Pancreas (tissue), 10 donors: ENCODE measurements around the gene ZKSCAN1. TPM values are rescaled to one million over a fixed set of nuclear protein-coding genes. Genes with fewer than 3 reads are reported as not detected.
"Not testable (repeated sequence)": the region's sequence is repeated elsewhere in the genome, so short reads cannot be mapped to it uniquely, and the experiment has no call there.

Experiments
- ATAC-seq, 4 donors: fragments of 200-7000 bp; cut with Tn5 transposase; one replicate each; pipeline versions ENCODE4 v1.8.0 to v1.9.1; 2020; ENCODE audit warnings: mild to moderate bottlenecking in 4 of 4, moderate library complexity in 4 of 4
- DNase-seq, 6 donors: peaks; one replicate each; pipeline ENCODE4 v3.0.0-alpha.2; 2020
- FAIRE-seq: peaks from 2 replicates; lab custom pipeline; 2012; peaks lifted over from hg19 to GRCh38; lab: Jason Lieb, UNC
- H3K27ac ChIP-seq, 4 donors: fragments of 200-600 bp; sonication (generic); 1 replicate in 3 of 4; 2 replicates in 1 of 4; pipeline versions ENCODE4 v1.5.0 to v1.8.0; 2020
- H3K27me3 ChIP-seq, 4 donors: fragments of 200-600 bp; one replicate each; pipeline ENCODE4 v1.8.0; 2021
- H3K36me3 ChIP-seq, 3 donors: fragments of 200-600 bp; sonication (generic) in 1 of 3; one replicate each; pipeline versions ENCODE4 v1.5.0 to v1.8.0; 2020 to 2021
- H3K4me1 ChIP-seq, 3 donors: fragments of 200-600 bp; one replicate each; pipeline ENCODE4 v1.8.0; 2021
- H3K4me3 ChIP-seq, 4 donors: fragments of 200-600 bp; sonication (generic) in 2 of 4; one replicate each; pipeline versions ENCODE4 v1.5.0 to v1.8.0; 2020 to 2021
- H3K9me3 ChIP-seq, 4 donors: fragments of 200-600 bp; one replicate each; pipeline ENCODE4 v1.8.0; 2021
- WGBS, 2 donors: extraction: QIAGEN DNeasy Blood & Tissue Kit; methylation state at CpG; one replicate each; pipeline ENCODE4 v1.1.7; 2013; 5-methylcytosine and 5-hydroxymethylcytosine counted together
- intact Hi-C, 3 donors: fragments of 100-400 bp; cut with DNase I; formaldehyde crosslinking; loops; one replicate each; pipeline versions ENCODE4 v1.11.1 to v1.14.2; 2022
- polyA plus RNA-seq, 2 donors: library from polyadenylated mRNA; stranded (reverse); fragments of 200-250 nt; gene quantifications; one replicate each; pipeline ENCODE4 v1.2.3, GENCODE V29; 2013
- total RNA-seq, 6 donors: library from RNA; stranded (reverse); fragmentation: NEBNext Ultra II Directional in 4 of 6; extraction: Animal tissue kit (Norgen Biotek cat#: 25700) in 4 of 6; gene quantifications; one replicate each; pipeline versions ENCODE4 v1.2.1 to v1.2.4, GENCODE V29; 2021 to 2023
- TF ChIP-seq, protein P1 (sequence below), 4 donors: fragments of 200-600 bp; sonication (generic) in 3 of 4; IDR thresholded peaks; one replicate each; pipeline versions ENCODE4 v1.5.0 to v1.8.0; 2021; ENCODE audit warnings: antibody characterized with exemption in 4 of 4
- donor health status: healthy with polysubstance abuse.
- donor health status: DM: no; HTN: no; CAD: no; lungs with moderate emphysema.
- donor health status: DM: no; HTN: no; CAD: no.
- donor health status: control.
- donor health status: control.
- donor health status: Bipolar disorder and iron deficiency.
- donor health status: DM: yes; HTN: yes; CAD: no.
- donor health status: DM: no; HTN: no; CAD: no.
- donor health status: DM: no; HTN: no; CAD: no.
- donor health status: DM: yes; HTN: yes; CAD: no.

The ZKSCAN1 gene
- total and polyA plus RNA-seq, 8 donors = 24.2 to 86.0 (median 61.7) TPM

DNA sequence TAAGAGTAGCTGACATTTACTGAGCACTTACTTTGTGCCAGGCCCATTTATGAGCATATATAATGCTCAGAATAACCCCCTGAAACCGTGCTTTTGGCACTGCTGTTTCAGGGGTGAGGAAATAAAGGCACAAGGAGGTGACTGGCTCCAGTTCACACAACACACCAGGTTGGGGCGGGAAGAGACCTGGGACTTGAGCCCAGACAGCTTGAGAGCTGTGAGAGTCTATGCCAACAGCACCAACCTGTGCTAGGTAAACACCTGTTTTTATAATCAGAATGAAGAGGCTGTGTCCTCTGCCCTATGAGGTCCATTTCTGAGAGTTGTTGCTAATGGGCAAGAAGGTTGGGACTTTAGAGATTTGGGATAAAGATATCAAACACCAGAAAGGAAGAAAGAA is 30.8 kb upstream of the ZKSCAN1 start:
- Histone ChIP-seq H3K4me3 (no peak overlapping the region), H3K27ac (no peak overlapping the region), H3K9me3 (no peaks in the 10 kb centered on the region), H3K4me1 (no peaks in the 10 kb centered on the region), H3K36me3 (no peaks in the 10 kb centered on the region), H3K27me3 (no peaks in the 10 kb centered on the region)
- DNase-seq (no peak), ATAC-seq (no peak), FAIRE-seq (no peak)
- TF ChIP-seq, protein P1, sequence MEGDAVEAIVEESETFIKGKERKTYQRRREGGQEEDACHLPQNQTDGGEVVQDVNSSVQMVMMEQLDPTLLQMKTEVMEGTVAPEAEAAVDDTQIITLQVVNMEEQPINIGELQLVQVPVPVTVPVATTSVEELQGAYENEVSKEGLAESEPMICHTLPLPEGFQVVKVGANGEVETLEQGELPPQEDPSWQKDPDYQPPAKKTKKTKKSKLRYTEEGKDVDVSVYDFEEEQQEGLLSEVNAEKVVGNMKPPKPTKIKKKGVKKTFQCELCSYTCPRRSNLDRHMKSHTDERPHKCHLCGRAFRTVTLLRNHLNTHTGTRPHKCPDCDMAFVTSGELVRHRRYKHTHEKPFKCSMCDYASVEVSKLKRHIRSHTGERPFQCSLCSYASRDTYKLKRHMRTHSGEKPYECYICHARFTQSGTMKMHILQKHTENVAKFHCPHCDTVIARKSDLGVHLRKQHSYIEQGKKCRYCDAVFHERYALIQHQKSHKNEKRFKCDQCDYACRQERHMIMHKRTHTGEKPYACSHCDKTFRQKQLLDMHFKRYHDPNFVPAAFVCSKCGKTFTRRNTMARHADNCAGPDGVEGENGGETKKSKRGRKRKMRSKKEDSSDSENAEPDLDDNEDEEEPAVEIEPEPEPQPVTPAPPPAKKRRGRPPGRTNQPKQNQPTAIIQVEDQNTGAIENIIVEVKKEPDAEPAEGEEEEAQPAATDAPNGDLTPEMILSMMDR (IDR thresholded peaks at IDR 0.05) = no peak
- WGBS, 2 donors = 36 to 38% methylated on average over 2 of the region's 2 CpGs
- intact Hi-C loops = loop anchor here in 1 of 3 donors (10.0 kb wide), 1 partner anchor 60 kb away; the partner anchor contains the start of gene GJC3

DNA sequence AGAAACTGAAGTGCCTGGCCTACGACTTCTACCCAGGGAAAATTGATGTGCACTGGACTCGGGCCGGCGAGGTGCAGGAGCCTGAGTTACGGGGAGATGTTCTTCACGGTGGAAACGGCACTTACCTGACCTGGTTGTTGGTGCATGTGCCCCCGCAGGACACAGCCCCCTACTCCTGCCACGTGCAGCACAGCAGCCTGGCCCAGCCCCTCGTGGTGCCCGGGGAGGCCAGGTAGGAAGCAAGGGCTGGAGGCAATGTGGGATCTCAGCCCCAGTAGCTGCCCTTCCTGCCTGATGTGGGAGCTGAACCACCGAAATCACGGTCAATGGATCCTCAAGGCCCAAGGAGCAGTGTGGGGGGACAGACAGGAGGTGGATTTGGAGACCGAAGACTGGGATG is 28.1 kb upstream of the ZKSCAN1 start:
- ATAC-seq, H3K27me3 ChIP-seq, H3K36me3 ChIP-seq, H3K4me3 ChIP-seq, H3K4me1 ChIP-seq, H3K27ac ChIP-seq, H3K9me3 ChIP-seq, FAIRE-seq: not testable (repeated sequence)
- DNase-seq = peak in 1 of 6 donors; percentile 24
- 63 to 71% methylated on average over 13 to 14 of the region's 14 CpGs for WGBS, 2 donors
- intact Hi-C loops = loop anchor here in 1 of 3 donors (10.0 kb wide), 1 partner anchor 63 kb away; the partner anchor contains the start of gene GJC3

DNA sequence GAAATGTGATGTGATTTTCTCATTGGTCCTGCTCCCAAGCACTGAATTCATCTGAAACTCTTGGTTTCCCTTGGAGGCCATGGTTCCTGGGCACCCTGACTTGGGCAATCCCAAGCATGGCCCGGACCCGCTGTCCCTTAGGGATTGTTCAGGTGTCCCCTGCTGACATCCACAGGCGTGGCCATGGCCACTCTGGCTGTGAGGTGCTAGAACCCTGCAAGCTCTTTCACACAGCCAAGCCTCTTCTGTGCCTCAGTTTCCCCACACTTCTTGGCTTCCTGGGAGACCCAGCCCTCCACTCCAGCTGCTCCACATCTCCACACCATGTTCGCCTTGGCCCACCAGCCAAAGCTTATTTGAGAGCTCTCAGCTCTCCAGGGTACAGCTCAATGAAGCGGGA is 27.6 kb upstream of the ZKSCAN1 start:
- DNase-seq (peak in 1 of 6 donors; percentile 25), FAIRE-seq (no peak), ATAC-seq (no peak)
- no peak overlapping the region for H3K27ac ChIP-seq
- no peak overlapping the region for H3K4me3 ChIP-seq
- H3K36me3 ChIP-seq = no peaks in the 10 kb centered on the region
- no peaks in the 10 kb centered on the region for H3K9me3 ChIP-seq
- H3K27me3 ChIP-seq = no peaks in the 10 kb centered on the region
- WGBS, 2 donors = 63 to 67% methylated on average over 5 of the region's 5 CpGs
- intact Hi-C loops = loop anchor here in 1 of 3 donors (10.0 kb wide), 1 partner anchor 63 kb away; the partner anchor contains the start of gene GJC3
- H3K4me1 ChIP-seq = no peaks in the 10 kb centered on the region
- TF ChIP-seq, protein P1 (IDR thresholded peaks at IDR 0.05) = no peak

DNA sequence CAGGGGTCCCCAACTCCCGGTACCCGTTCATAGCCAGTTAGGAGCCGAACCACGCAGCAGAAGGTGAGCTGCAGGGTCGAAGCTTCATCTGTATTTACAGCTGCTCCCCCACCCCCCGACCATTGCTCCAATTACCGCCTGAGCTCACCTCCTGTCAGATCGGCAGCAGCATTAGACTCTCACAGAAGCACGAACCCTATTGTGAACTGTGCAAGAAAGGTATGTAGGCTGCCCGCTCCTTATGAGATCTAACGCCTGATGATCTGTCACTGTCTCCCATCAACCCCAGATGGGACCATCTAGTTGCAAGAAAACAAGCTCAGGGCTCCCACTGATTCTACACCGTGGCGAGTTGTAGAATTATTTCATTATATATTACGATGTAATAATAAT is 24.9 kb upstream of the ZKSCAN1 start:
- H3K4me3 ChIP-seq = no peak overlapping the region
- peaks cover 0 to 5% (median 0%) of the 10 kb centered on the region in 3 donors for H3K4me1 ChIP-seq
- no peak for FAIRE-seq
- no peak overlapping the region for H3K27ac ChIP-seq
- no peaks in the 10 kb centered on the region for H3K9me3 ChIP-seq
- WGBS, 2 donors = 47 to 50% methylated on average over 14 of the region's 14 CpGs
- H3K36me3 ChIP-seq = no peaks in the 10 kb centered on the region
- no peak for ATAC-seq
- TF ChIP-seq, protein P1 (IDR thresholded peaks at IDR 0.05) = no peak
- peak in 1 of 6 donors; percentile 12 for DNase-seq
- intact Hi-C loops = loop anchor here in 1 of 3 donors (5.0 kb wide), 1 partner anchor 67 kb away; no protein-coding TSS in a partner anchor
- no peaks in the 10 kb centered on the region for H3K27me3 ChIP-seq

DNA sequence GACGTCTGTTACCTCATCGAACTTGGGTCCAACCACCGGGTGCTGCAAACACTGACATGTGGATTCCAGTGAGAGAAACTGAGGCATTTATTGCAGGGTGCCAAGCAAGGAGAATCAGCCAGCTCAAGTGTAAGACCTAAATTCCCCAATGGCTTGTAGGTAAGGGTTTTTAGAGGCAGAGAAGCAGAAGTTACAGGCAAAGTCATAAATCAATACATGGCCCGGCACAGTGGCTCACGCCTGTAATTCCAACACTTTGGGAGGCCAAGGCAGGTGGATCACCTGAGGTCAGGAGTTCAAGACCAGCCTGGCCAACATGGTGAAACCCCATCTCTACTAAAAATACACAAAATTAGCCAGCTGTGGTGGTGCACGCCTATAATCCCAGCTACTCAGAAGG is 23.9 kb upstream of the ZKSCAN1 start:
- 43 to 48% methylated on average over 6 of the region's 6 CpGs for WGBS, 2 donors
- intact Hi-C loops = loop anchor here in 1 of 3 donors (5.0 kb wide), 1 partner anchor 66 kb away; no protein-coding TSS in a partner anchor
- not testable (repeated sequence) for H3K4me1 ChIP-seq, H3K36me3 ChIP-seq, H3K27me3 ChIP-seq, ATAC-seq, H3K9me3 ChIP-seq, DNase-seq, FAIRE-seq, H3K4me3 ChIP-seq, H3K27ac ChIP-seq

DNA sequence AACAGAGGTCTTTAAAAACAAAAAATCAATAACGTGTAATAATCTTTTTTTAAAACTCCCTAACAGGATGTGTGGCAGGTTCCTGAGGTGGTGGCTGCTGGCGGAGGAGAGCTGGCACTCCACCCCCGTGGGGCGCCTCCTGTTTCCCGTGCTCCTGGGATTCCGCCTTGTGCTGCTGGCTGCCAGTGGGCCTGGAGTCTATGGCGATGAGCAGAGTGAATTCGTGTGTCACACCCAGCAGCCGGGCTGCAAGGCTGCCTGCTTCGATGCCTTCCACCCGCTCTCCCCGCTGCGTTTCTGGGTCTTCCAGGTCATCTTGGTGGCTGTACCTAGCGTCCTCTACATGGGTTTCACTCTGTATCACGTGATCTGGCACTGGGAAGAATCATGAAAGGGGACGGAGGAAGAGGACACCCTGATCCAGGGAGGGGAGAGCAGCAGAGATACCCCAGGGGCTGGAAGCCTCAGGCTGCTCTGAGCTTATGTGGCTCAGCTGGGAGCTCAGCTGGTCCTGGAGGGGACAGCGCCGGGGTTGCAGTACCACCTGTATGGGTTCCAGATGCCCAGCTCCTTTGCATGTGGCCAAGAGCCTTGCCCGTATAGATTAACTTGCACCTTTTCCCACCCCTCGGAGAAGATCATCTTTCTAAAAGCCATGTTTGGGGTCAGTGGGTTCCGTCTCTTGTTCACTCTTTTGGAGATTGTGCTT is 22.9 kb upstream of the ZKSCAN1 start:
- WGBS, 2 donors = 53 to 66% methylated on average over 21 of the region's 21 CpGs
- TF ChIP-seq, protein P1 (IDR thresholded peaks at IDR 0.05) = no peak
- DNase-seq (peak in 1 of 6 donors; percentile 40), FAIRE-seq (no peak), ATAC-seq (no peak)
- intact Hi-C loops = loop anchor here in 1 of 3 donors (5.0 kb wide), 1 partner anchor 65 kb away; no protein-coding TSS in a partner anchor
- no peaks in the 10 kb centered on the region for H3K9me3 ChIP-seq
- no peak overlapping the region for H3K27ac ChIP-seq
- peaks cover 0 to 5% (median 0%) of the 10 kb centered on the region in 3 donors for H3K4me1 ChIP-seq
- no peaks in the 10 kb centered on the region for H3K27me3 ChIP-seq
- H3K36me3 ChIP-seq = no peaks in the 10 kb centered on the region
- H3K4me3 ChIP-seq = no peak overlapping the region
